ENCODE measurements around the gene RPL11. TPM values are rescaled to one million over a fixed set of nuclear protein-coding genes. Genes with fewer than 3 reads are reported as not detected.

Gene RPL11
- total RNA-seq, 1 experiment from 2014 or later, result 865 TPM

DNA sequence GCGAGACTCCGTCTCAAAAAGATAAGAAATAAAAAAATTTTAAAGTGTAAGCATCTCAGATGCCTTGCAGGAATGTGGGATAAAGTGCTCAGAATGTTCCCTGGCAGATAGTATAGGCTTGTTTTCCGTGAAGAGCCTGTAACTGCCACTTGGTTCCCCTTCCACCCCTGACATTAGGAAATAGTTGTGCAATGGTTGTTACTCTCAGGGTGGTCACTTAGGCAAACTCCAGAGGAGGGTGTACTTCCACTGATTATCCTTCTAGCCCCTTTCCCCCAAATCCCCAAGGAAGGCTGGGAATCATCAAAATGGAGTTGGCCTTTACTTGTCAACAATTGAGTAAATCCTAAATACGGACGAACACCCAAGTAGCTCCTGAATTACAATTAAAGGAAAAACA lies 10.4 kb downstream of the RPL11 start:
- H3K36me3 ChIP-seq (ENCODE audit: control insufficient read depth, insufficient read depth, low read length), result peaks cover 41% of the 10 kb centered on the region
- DNase-seq (ENCODE audit: low read depth, low spot score), result no peak
- peaks cover 3% of the 10 kb centered on the region; the same call in 1 of the 2 replicates for H3K4me1 ChIP-seq (ENCODE audit: control insufficient read depth, insufficient read depth, low read length)
- CTCF ChIA-PET, result interaction anchor here (0.6 kb wide), 1 partner anchor 42 kb away, joined by 7 read pairs; no protein-coding TSS in a partner anchor
- no peak overlapping the region for H3K27ac ChIP-seq (ENCODE audit: low read length)
- intact Hi-C loops (cut with micrococcal nuclease; ENCODE audit: unreplicated experiment) (no loop called here), in situ Hi-C loops (cut with HindIII; ENCODE audit: low pct_unique_long_range_greater_than_20kb, low sequenced_read_pairs) (no loop called here)
- no peak for TF ChIP-seq TCF7L2 (IDR thresholded peaks at IDR 0.05; ENCODE audit: low read depth, low read length)
- no peak for TF ChIP-seq SIN3A (IDR thresholded peaks at IDR 0.05; ENCODE audit: borderline replicate concordance, insufficient read depth, low read depth, low read length)
- no peak; the same call in 1 of the 2 replicates for TF ChIP-seq POLR2AphosphoS5 (IDR thresholded peaks at IDR 0.05; ENCODE audit: low read depth, low read length)
- TF ChIP-seq, protein P1, sequence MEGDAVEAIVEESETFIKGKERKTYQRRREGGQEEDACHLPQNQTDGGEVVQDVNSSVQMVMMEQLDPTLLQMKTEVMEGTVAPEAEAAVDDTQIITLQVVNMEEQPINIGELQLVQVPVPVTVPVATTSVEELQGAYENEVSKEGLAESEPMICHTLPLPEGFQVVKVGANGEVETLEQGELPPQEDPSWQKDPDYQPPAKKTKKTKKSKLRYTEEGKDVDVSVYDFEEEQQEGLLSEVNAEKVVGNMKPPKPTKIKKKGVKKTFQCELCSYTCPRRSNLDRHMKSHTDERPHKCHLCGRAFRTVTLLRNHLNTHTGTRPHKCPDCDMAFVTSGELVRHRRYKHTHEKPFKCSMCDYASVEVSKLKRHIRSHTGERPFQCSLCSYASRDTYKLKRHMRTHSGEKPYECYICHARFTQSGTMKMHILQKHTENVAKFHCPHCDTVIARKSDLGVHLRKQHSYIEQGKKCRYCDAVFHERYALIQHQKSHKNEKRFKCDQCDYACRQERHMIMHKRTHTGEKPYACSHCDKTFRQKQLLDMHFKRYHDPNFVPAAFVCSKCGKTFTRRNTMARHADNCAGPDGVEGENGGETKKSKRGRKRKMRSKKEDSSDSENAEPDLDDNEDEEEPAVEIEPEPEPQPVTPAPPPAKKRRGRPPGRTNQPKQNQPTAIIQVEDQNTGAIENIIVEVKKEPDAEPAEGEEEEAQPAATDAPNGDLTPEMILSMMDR (IDR thresholded peaks at IDR 0.05), result no peak
- TF ChIP-seq, protein P2, sequence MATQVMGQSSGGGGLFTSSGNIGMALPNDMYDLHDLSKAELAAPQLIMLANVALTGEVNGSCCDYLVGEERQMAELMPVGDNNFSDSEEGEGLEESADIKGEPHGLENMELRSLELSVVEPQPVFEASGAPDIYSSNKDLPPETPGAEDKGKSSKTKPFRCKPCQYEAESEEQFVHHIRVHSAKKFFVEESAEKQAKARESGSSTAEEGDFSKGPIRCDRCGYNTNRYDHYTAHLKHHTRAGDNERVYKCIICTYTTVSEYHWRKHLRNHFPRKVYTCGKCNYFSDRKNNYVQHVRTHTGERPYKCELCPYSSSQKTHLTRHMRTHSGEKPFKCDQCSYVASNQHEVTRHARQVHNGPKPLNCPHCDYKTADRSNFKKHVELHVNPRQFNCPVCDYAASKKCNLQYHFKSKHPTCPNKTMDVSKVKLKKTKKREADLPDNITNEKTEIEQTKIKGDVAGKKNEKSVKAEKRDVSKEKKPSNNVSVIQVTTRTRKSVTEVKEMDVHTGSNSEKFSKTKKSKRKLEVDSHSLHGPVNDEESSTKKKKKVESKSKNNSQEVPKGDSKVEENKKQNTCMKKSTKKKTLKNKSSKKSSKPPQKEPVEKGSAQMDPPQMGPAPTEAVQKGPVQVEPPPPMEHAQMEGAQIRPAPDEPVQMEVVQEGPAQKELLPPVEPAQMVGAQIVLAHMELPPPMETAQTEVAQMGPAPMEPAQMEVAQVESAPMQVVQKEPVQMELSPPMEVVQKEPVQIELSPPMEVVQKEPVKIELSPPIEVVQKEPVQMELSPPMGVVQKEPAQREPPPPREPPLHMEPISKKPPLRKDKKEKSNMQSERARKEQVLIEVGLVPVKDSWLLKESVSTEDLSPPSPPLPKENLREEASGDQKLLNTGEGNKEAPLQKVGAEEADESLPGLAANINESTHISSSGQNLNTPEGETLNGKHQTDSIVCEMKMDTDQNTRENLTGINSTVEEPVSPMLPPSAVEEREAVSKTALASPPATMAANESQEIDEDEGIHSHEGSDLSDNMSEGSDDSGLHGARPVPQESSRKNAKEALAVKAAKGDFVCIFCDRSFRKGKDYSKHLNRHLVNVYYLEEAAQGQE (IDR thresholded peaks at IDR 0.05; ENCODE audit: insufficient read depth in 1 of 2, low read depth in 2 of 2, low read length in 1 of 2), result no peak
- no peaks in the 10 kb centered on the region for H3K9me3 ChIP-seq (ENCODE audit: control insufficient read depth, insufficient read depth, low read depth, low read length)
- H3K27me3 ChIP-seq (ENCODE audit: control insufficient read depth, insufficient read depth, low read length), result no peaks in the 10 kb centered on the region
- H3K4me3 ChIP-seq (ENCODE audit: low read depth in 2 of 2, low read length in 2 of 2), result no peak overlapping the region
- POLR2A ChIA-PET, result interaction anchor here (0.5 to 0.6 kb wide), 2 partner anchors 11 to 24 kb away, joined by 6 read pairs; no protein-coding TSS in a partner anchor
- BruUV-seq (replicated peaks), result TSS peak; percentile 3
- ATAC-seq, result no peak

DNA sequence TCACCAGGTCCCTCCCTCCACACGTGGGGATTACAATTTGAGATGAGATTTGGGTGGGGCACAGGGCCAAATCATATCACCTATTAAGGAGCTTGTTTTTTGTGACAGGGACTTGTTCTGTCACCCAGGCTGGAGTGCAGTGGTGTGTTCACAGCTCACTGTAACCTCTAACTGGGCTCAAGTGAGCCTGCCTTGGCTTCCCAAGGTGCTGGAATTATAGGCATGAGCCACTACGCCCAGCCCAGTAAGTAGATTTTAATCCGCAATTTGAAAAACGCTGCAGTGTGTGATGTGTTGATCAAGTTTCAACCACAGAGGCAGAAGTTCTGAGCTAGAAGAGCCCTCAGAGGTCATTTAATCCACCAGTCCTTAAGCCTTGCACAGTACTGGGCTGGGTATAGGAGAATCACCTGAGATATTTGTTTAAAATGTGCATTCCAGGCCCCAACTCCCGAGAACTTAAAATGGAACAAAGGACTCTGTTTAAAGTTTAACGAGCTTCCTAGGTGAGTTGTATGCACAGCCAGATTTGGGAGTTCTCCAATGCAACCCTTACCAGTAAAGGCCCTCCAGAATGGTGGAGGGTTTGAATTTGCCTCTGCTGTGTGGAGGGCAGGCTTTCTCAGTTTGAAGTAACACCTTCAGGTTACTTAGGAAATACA lies 13.4 kb downstream of the RPL11 start:
- CTCF ChIA-PET, result no interaction called here
- DNase-seq (ENCODE audit: low read depth, low spot score) (no peak), ATAC-seq (no peak)
- no peaks in the 10 kb centered on the region for H3K27me3 ChIP-seq (ENCODE audit: control insufficient read depth, insufficient read depth, low read length)
- in situ Hi-C loops (cut with HindIII; ENCODE audit: low pct_unique_long_range_greater_than_20kb, low sequenced_read_pairs), result no loop called here
- intact Hi-C loops (cut with micrococcal nuclease; ENCODE audit: unreplicated experiment), result loop anchor here (5.0 kb wide), 1 partner anchor 37 kb away; the partner anchor contains the start of gene ELOA
- TF ChIP-seq, protein P1 (IDR thresholded peaks at IDR 0.05), result no peak
- TF ChIP-seq POLR2AphosphoS5 (IDR thresholded peaks at IDR 0.05; ENCODE audit: low read depth, low read length) (peak; percentile 34; the same call in 1 of the 2 replicates), SIN3A (IDR thresholded peaks at IDR 0.05; ENCODE audit: borderline replicate concordance, insufficient read depth, low read depth, low read length) (no peak)
- TF ChIP-seq, protein P2 (IDR thresholded peaks at IDR 0.05; ENCODE audit: insufficient read depth in 1 of 2, low read depth in 2 of 2, low read length in 1 of 2), result no peak
- H3K36me3 ChIP-seq (ENCODE audit: control insufficient read depth, insufficient read depth, low read length), result peaks cover 15% of the 10 kb centered on the region
- POLR2A ChIA-PET, result interaction anchor here (0.6 kb wide), 1 partner anchor 8 kb away, joined by 7 read pairs; no protein-coding TSS in a partner anchor
- H3K27ac ChIP-seq (ENCODE audit: low read length), result no peak overlapping the region
- H3K9me3 ChIP-seq (ENCODE audit: control insufficient read depth, insufficient read depth, low read depth, low read length), result no peaks in the 10 kb centered on the region
- no peaks in the 10 kb centered on the region for H3K4me1 ChIP-seq (ENCODE audit: control insufficient read depth, insufficient read depth, low read length)
- H3K4me3 ChIP-seq (ENCODE audit: low read depth in 2 of 2, low read length in 2 of 2), result no peak overlapping the region
- no TSS peak for BruUV-seq (replicated peaks)
